OCI-LY7 (cell line): ENCODE data around the gene TSPAN11.
"Not testable (repeated sequence)": the region's sequence is repeated elsewhere in the genome, so short reads cannot be mapped to it uniquely, and the experiment has no call there.

ENCODE experiments used
- CTCF ChIP-seq: fragments of 200-600 bp; sonication (generic); conservative IDR thresholded peaks from 2 replicates; pipeline ENCODE4 v1.5.1; 2014; ENCODE audit warnings: mild to moderate bottlenecking, antibody characterized with exemption, low read length, moderate library complexity, mixed read lengths
- EZH2phosphoT487 ChIP-seq: fragments of 200-600 bp; sonication (generic); IDR thresholded peaks from 2 replicates; pipeline ENCODE4 v1.6.1; 2018; ENCODE audit warnings: low read depth, borderline replicate concordance, mild to moderate bottlenecking, mixed run types, antibody characterized with exemption, low read length, moderate library complexity, mixed read lengths

DNA sequence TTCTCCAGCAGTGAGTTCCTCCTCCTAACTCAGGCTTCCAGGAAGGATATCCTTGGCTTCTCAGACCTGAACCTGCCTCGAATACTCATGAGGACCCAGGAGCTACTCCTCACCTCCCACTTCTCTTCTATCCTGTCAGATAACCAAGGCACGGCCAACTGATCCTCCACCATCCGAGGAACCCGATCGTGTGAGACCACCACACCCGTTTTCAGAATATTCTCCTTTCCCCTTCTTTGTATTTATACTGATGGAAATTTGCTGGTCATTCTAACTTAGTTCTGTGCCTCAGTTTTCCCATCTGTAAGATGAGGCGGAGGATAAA is 86.0 kb downstream of the TSPAN11 start:
- peak; percentile 65 for TF ChIP-seq CTCF
- not testable (repeated sequence) for TF ChIP-seq EZH2phosphoT487
